GM18507 (cell line): Measurements from ENCODE around the gene MED13L.

Experiments used
- DNase-seq: peaks from one replicate; pipeline ENCODE4 v3.0.0; 2011; ENCODE audit warnings: low read depth; ENCODE audit not compliant: insufficient read length; ENCODE audit errors: extremely low spot score
- FAIRE-seq: peaks from 2 replicates; lab custom pipeline; 2011; peaks lifted over from hg19 to GRCh38; lab: Jason Lieb, UNC

MED13L gene

DNA sequence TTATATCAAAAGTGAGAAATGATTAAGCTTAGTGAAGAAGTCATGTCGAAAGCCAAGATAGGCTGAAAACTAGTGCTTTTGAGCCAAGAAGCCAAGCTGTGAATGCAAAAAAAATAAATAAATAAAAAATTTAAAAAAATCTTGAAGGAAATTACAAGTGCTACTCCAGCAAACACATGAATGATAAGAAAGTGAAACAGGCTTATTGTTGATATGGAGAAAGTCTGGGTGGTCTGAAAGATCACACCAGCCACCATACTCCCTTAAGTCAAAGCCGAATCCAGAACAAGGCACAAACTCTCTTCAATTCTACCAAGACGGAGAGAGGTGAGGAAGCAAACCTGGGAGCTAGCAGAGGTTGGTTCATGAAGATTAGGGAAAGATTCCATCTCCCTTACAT, 49.7 kb downstream of the MED13L start:
- FAIRE-seq (no peak), DNase-seq (no peak)

DNA sequence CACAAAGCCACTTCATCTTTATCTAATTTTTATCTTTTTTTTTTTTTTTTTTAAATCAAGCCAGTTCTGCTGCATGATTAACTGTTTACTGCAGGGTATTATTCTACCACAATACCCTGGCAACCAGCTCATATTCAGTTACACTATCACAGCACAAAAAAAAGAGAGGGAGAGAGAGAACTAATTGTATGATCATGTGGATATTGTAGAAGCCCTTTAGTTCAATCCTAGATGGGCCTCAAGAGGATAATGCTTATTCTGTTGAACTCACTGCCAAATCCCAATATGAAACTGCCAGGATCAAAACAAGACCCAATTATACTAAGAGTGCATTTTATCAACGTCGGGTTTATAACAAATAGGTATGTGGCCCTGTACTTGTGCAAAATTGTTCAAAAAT, 51.5 kb downstream of the MED13L start:
- no peak for FAIRE-seq
- DNase-seq = no peak

DNA sequence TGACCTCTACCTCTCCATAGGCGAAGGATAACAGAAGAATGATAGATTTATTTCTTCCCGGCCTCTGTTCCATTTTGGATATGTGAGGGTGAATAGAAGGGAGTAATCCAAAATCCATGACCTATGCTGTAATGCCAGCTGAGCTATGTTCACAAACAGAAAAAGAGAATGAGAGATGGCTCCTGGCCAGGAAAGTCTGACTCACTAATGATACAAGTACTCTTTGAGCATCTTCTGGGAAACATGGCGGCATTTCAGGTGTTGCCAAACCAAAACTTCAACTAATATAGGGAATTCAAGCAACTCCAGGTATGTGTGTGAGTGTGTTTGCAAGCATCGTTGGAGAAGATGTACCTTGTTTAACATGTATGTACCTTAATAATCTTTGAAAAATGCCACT, 55.1 kb downstream of the MED13L start:
- DNase-seq (no peak), FAIRE-seq (no peak)

DNA sequence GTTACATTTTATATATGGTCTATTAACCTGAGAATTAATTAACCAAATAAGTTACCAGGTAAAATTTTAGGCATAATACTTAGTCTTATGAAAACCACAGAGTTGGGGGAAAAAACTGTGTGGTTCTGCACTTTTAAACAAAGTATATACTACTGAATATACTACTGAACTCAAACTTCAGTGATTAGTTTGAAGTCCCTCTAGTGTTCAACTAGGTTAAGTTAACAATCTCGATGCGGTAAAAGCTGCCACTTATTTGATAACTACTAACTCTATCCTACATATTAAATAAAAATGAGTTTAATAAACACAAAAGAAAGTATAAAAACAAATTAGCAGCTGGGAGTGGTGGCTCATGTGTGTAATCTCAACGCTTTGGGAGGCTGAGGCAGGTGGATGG, 56.7 kb downstream of the MED13L start:
- no peak for FAIRE-seq

DNA sequence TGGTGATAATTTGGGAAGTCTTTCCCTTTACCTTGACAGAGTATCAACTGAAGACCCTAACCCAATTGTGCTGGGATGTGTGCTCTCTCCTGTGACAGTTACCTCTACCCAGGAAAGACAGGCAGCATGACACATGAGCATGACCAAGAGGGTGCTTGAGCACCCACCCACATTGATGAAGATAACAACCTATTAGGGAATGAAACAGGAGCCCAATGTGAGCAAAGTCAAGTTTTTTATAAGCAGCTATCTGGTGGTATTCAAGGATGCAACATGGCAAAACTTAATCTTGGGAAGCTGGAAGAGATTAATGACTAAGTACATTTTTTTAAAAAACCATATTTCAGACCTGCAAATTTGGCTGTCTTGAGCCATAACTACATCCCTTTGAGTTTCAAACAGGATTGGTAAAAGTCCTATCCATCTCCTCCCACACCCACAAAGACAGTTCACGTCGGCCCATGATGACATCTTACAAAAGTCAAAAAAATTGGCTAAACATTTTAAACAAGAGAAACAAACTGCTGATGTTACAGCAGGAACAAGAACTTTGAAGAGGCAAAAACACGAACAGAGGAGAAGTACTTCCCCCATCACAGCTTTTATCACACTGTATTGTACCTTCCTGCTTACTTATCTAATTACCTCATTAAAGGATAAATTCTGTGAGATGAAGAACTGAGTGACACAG, 60.3 kb downstream of the MED13L start:
- DNase-seq (no peak), FAIRE-seq (no peak)

More for the DNA sequence above, 56.7 kb downstream of the MED13L start:
- DNase-seq = no peak

GRCh38 chr12:116216022-116216756, 61.3 kb downstream of the MED13L start:
- DNase-seq (no peak), FAIRE-seq (no peak)

- no peak for FAIRE-seq
- DNase-seq = no peak
Measured at GRCh38 chr12:116215023-116215422, 62.5 kb downstream of the MED13L start.

DNA sequence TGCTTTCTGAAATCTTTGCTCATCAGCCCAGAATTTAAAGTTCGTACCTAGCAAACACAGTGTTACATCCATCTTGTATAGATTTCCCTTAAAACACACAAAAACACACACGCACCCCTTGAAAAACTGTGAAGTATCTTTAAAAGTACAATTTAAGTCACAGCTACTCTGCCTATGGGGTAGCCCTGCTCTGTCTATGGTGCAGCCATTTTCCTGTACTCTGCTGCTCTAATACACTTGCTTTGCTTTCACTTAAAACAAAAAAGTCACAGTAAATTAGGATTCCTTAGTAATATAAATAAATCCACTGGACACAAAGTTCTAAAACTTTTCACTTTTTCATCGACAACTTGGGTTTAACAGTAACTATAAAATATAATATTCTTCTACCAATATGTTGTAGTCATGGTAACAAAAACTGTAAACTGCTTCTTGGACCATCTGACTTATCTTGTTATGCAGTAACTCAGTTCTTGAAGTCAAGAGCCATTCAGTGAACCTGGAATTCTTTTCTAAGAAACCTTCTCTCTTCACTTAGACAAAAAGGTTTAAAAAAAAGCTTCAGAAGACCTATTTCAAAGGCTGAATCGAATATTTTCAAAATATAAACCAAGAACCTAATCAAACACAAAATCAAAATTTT, 63.5 kb downstream of the MED13L start:
- FAIRE-seq (no peak), DNase-seq (no peak)

GRCh38 chr12:116213014-116213413, 64.5 kb downstream of the MED13L start:
- FAIRE-seq (no peak), DNase-seq (no peak)

GRCh38 chr12:116210762-116211161, 66.7 kb downstream of the MED13L start:
- no peak for FAIRE-seq
- DNase-seq = no peak

DNA sequence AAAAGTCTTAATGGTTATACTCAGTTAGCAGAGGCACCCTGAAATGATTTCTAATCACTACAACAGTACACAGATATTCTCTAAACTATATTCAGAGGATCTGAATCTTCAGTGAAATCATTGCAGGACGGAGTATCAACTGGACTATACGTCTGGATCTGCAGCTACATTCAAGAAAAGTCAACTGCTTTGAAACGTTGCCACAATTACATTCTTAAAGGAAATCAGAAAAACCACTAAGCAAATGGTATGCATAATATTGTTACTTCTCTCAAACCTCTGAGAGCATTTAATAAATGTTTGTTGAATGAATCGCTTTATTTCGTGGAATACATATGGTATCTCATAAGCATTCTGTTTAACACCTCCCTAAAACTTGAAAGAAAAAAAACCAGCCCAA, 67.4 kb downstream of the MED13L start:
- FAIRE-seq (no peak), DNase-seq (no peak)

DNA sequence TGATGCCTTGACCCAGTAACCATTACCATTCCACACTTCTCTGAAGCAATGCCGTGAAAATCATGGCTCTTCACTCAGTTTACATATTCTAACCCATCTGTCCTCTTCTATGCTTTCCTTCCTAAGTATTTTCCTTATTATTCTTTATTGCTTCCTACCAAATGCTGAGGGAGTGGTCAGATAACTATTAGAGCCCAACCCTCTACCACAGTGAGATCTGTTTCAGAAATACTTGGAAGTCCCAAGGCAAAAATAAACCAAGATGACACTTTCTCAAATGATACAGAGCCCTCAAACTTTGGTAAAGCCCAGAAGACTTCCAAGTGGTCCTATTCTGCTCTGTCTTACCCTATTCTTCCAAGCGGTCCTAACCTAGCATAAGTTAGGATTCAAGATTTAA, 68.0 kb downstream of the MED13L start:
- FAIRE-seq = no peak
- DNase-seq = no peak

- no peak for DNase-seq
- FAIRE-seq = no peak
Measured at GRCh38 chr12:116207274-116207673, 70.2 kb downstream of the MED13L start.

DNA sequence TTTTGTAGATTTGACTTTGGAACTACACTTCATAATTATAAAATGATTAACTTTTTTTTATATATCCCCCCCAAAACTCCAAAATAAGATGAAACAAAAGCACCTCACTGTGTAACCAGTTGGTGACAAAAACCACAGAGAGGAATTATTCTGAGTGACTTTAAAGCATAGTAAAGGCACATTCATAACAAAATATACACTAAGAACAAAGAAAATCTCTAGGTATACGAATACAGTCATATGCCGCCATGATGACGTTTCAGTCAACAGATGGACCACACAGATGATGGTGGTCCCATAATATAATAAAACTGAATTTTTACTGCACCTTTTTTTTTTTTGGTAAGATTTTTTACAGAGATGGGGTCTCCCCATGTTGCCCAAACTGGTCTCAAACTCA, 70.7 kb downstream of the MED13L start:
- no peak for DNase-seq
- no peak for FAIRE-seq

GRCh38 chr12:116204785-116205184, 72.7 kb downstream of the MED13L start:
- DNase-seq = no peak
- FAIRE-seq = no peak

- no peak for DNase-seq
- no peak for FAIRE-seq
Measured at GRCh38 chr12:116204169-116204568, 73.3 kb downstream of the MED13L start.

- no peak for FAIRE-seq
- DNase-seq = no peak
Measured at GRCh38 chr12:116202940-116203339, 74.6 kb downstream of the MED13L start.

- FAIRE-seq (no peak), DNase-seq (no peak)
Measured at GRCh38 chr12:116202433-116202832, 75.1 kb downstream of the MED13L start.

- FAIRE-seq = no peak
- no peak for DNase-seq
Measured at GRCh38 chr12:116201908-116202307, 75.6 kb downstream of the MED13L start.

GRCh38 chr12:116201359-116201758, 76.1 kb downstream of the MED13L start:
- DNase-seq (no peak), FAIRE-seq (no peak)

DNA sequence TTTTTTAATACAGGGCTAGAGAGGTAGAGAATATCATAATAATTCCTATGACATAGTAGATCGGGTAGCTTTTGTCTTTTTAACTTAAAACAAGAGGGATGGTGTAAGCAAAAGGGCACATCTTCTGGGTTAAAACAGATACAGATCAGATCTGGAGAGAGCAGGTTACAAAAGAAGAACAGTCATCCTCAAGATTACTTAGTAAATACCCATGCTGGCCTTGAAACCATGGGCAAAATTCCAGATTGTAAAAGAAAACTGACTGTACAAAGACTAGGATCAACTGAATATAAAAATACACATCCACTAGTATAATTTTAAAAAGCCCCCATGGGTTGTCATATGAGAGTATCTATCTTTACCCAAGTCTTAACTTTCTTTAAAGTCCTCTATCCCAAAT, 76.7 kb downstream of the MED13L start:
- no peak for DNase-seq

More for the DNA sequence above, 76.7 kb downstream of the MED13L start:
- FAIRE-seq = no peak
